ENCODE measurements around the gene ATXN1.

GRCh38 chr6:16698997-16699868 is 62.0 kb downstream of the ATXN1 start:
- TF ChIP-seq CTCF (conservative IDR thresholded peaks at IDR 0.05; ENCODE audit: low read length) (no peak), EZH2phosphoT487 (IDR thresholded peaks at IDR 0.05; ENCODE audit: borderline replicate concordance) (no peak)

Measured in Loucy (cell line).